Activated naive CD8-positive, alpha-beta T cell treated with anti-CD3 and anti-CD28 coated beads, Interleukin-2, amount 50 U/mL, for 24 hours (primary cell): ENCODE measurements around the gene NGEF.
A peak's percentile ranks its signal among the peaks of the same experiment; 100 is the strongest.
"Not testable (repeated sequence)": the region's sequence is repeated elsewhere in the genome, so short reads cannot be mapped to it uniquely, and the experiment has no call there.

Experiments
- ATAC-seq: fragments of 150-1000 bp; cut with Tn5 transposase; one replicate; pipeline ENCODE4 v1.10.0; 2021
- DNase-seq: peaks from one replicate; pipeline ENCODE4 v3.0.0; 2021
- H3K27ac Mint-ChIP-seq: one replicate; pipeline ENCODE4 v1.8.0; 2021; ENCODE audit warnings: mild to moderate bottlenecking, mixed read lengths
- H3K27me3 Mint-ChIP-seq: one replicate; pipeline ENCODE4 v1.8.0; 2021; ENCODE audit warnings: mixed read lengths
- H3K36me3 Mint-ChIP-seq: one replicate; pipeline ENCODE4 v1.8.0; 2021; ENCODE audit warnings: low read depth, mixed read lengths
- H3K4me1 Mint-ChIP-seq: one replicate; pipeline ENCODE4 v1.8.0; 2021; ENCODE audit warnings: mixed read lengths
- H3K4me3 Mint-ChIP-seq: one replicate; pipeline ENCODE4 v1.8.0; 2021; ENCODE audit warnings: mild to moderate bottlenecking, moderate library complexity, mixed read lengths
- H3K9me3 Mint-ChIP-seq: one replicate; pipeline ENCODE4 v1.8.0; 2021; ENCODE audit warnings: mixed read lengths

Gene NGEF

GRCh38 chr2:232907718-232908085 is 105.4 kb downstream of the NGEF start:
- DNase-seq, H3K4me1 Mint-ChIP-seq, H3K4me3 Mint-ChIP-seq, ATAC-seq, H3K36me3 Mint-ChIP-seq, H3K27ac Mint-ChIP-seq: not testable (repeated sequence)
- Mint-ChIP-seq H3K27me3 (peaks cover 27% of the 10 kb centered on the region), H3K9me3 (peaks cover 17% of the 10 kb centered on the region)

GRCh38 chr2:232906867-232907717 is 106.0 kb downstream of the NGEF start:
- not testable (repeated sequence) for H3K4me3 Mint-ChIP-seq, H3K36me3 Mint-ChIP-seq, H3K27ac Mint-ChIP-seq, DNase-seq, ATAC-seq, H3K4me1 Mint-ChIP-seq
- H3K9me3 Mint-ChIP-seq: peaks cover 11% of the 10 kb centered on the region
- H3K27me3 Mint-ChIP-seq: peaks cover 25% of the 10 kb centered on the region

GRCh38 chr2:232903989-232904388 is 109.1 kb downstream of the NGEF start:
- DNase-seq (no peak), ATAC-seq (no peak)
- Mint-ChIP-seq H3K27ac (no peak overlapping the region), H3K4me3 (no peak overlapping the region), H3K27me3 (peaks cover 9% of the 10 kb centered on the region), H3K9me3 (no peaks in the 10 kb centered on the region), H3K4me1 (peaks cover 6% of the 10 kb centered on the region), H3K36me3 (no peaks in the 10 kb centered on the region)

DNA sequence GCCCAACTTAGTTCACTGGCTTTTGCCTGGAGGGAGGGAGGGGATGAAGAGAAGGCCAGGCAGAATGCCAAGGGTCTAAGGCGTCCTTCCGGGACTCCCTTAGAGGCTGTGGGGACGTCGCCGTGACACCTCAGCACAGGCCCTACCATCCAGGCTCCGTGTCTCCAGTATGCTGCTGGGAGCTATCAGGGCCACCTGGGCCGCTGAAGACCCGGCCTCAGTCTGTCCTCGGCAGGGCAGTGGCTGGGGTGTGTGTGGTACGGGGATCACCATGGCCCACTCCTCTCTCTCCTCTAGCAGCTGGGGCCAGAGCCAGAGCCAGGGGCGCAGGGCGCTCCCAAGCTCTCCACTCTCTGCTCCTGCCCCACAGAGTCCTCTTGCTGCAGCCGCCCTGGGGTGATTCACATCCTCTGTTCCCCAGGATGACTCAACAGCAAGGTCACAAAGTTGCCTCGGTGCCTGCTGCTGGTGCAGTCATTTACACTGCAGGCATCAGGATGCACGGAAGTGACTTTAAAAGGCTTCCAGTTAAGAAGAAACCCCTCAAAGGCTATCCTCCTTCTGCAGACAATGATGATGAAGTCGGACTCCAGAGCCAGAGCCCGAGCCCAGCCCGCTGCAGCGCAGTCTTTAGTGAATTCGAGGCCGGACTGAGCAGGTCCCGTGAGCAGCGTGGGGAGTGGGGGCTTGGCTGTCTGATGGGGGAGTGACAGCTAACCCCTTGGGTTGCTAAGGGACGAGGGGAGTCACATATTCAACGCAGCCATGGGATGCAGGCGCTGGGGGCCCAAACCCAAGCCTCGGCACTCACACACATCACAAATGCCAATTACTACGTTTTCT is 111.1 kb downstream of the NGEF start:
- no peaks in the 10 kb centered on the region for H3K36me3 Mint-ChIP-seq
- peaks cover 6% of the 10 kb centered on the region for H3K4me1 Mint-ChIP-seq
- DNase-seq (peak; percentile 50), ATAC-seq (peak; percentile 87)
- H3K27me3 Mint-ChIP-seq: peaks cover 7% of the 10 kb centered on the region
- no peak overlapping the region for H3K4me3 Mint-ChIP-seq
- no peak overlapping the region for H3K27ac Mint-ChIP-seq
- H3K9me3 Mint-ChIP-seq: no peaks in the 10 kb centered on the region

DNA sequence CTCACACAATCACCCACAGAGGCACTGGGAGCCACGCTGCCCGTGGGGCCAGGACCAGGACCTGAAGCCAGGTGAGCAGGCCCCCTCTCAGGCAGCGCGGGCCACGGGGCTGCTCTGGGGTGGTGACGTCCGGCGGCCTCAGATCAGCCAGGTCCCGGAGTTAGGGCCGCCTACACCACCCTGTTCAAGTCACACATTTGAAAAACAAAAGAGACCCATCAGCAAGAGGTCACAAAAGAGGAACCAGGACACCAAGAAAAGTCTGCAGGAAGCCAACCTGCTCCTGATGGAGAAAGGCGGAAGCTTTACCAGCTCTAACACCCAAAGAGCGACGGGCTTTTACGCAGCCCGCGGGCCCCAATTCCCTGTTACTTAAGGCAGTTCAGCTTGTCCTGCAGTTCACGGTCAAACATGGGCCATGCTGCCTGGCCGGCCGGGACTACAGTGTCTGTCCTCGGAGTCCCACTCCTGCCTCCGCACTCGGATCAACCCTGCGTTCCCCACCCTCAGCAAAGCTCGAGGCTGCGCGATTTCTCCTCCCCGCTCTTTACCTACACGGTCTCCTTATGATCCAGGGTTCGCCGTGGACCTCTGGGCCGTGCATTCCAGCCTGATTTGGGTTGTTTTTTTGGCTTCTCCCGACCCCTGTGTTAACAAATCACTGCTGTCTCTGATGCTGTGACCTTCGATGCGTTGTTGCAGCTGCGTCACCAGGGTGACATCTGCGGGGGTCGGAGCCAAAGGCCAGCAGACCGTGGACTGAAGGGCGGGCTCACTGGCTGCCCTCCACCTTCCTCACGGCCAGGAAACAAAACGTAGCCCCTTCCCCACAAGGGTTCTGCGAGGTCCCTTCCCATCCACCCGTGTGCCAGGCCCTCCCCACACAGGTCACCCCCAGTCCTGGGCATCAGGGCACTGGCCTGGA is 112.0 kb downstream of the NGEF start:
- Mint-ChIP-seq H3K9me3 (no peaks in the 10 kb centered on the region), H3K4me3 (no peak overlapping the region), H3K36me3 (no peaks in the 10 kb centered on the region), H3K27me3 (peaks cover 7% of the 10 kb centered on the region), H3K4me1 (peaks cover 8% of the 10 kb centered on the region), H3K27ac (peak overlapping the region; percentile 31)
- no peak for DNase-seq
- ATAC-seq: no peak

DNA sequence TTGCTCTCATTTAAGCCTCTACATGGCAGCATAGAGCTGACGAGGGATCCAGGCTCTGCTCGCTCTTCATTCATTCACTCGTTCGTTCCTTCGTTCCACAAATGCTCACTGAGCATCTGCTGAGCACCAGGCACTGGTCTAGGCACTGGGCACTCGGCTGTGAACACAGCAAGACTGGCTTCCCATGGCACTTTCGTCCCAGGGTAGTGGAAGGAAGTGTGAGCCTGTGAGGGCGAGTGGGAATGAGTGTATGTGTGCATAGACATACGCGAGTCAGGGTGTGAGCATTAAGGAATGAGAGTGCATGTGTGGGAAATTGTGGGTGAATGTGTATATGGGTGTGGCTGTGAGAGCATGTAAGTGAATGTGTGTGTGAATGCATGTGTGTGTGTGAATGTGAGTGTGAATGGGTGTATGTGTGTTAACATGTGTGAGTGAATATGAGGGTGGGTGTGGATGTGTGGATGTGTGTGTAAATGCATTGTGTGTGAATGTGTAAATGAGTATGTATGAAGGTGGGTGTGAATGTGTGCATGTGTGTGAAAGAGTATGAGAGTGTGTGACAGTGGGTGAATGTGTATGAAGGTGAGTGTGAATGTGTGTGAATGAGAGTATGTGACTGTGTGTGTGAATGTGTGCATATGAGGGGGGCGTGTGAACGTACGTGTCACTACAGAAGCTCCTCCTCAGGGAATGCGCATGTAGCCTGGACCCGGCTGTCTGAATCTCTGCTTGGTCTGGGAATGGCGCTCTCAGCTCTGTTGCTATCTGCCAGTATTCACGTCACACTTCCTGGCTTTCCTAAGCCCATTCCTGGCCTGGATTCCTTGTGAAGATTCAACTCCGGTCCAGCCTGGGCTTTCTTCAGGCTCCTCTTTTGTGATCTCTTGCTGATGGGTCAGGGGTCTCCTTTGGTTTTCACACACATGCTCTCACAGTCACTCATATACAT is 114.2 kb downstream of the NGEF start:
- Mint-ChIP-seq H3K36me3 (no peaks in the 10 kb centered on the region), H3K9me3 (no peaks in the 10 kb centered on the region), H3K4me1 (peaks cover 10% of the 10 kb centered on the region), H3K27ac (no peak overlapping the region), H3K4me3 (no peak overlapping the region), H3K27me3 (peaks cover 11% of the 10 kb centered on the region)
- DNase-seq (no peak), ATAC-seq (no peak)

- Mint-ChIP-seq H3K36me3 (no peaks in the 10 kb centered on the region), H3K4me1 (peaks cover 10% of the 10 kb centered on the region), H3K27me3 (peaks cover 9% of the 10 kb centered on the region), H3K27ac (no peak overlapping the region), H3K4me3 (peak overlapping the region; percentile 9), H3K9me3 (no peaks in the 10 kb centered on the region)
- peak; percentile 82 for ATAC-seq
- peak; percentile 51 for DNase-seq
Measured at GRCh38 chr2:232897598-232898408, 115.3 kb downstream of the NGEF start.

DNA sequence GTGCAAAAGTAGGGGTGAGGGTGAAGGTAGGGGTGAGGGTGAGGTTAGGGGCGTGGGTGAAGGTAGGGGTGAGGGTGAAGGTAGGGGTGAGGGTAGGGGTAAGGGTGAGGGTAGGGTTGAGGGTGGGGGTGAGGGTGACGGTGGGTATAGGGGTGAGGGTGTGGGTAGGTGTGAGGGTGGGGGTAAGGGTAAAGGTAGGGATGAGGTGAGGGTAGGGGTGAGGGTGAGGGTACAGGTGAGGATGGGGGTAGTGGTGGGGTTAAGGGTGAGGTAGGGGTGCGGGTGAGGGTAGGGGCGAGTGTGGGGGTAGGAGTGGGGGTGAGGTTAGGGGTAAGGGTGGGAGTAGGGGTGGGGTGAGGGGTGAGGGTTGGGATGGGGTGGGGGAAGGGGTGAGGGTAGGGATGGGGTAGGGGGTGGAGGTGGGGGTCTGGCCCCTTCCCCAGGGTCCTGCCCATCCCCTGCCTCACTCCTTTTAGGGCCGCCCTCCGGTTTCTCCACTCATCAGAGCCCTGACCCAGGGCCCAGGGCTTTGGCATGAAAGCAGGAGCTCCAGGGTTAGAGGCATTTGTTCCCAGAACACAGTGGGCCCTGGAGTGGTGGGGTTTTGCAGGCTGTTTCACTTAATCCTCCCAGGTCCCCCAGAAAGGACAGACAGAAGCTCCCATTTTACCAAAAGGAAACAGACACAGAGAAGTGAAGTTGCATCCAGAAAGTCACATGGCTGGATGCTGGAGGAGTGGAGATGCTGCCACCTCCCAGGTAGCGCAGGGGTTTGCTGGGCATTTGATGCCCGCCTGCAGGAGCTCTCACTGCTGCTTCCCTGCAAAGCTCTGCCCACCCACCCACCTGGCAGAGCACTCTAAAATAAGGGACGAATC is 116.1 kb downstream of the NGEF start:
- DNase-seq (no peak), ATAC-seq (no peak)
- Mint-ChIP-seq H3K4me1 (peaks cover 7% of the 10 kb centered on the region), H3K36me3 (no peaks in the 10 kb centered on the region), H3K27me3 (peaks cover 10% of the 10 kb centered on the region), H3K9me3 (no peaks in the 10 kb centered on the region), H3K4me3 (peak overlapping the region; percentile 9), H3K27ac (no peak overlapping the region)

DNA sequence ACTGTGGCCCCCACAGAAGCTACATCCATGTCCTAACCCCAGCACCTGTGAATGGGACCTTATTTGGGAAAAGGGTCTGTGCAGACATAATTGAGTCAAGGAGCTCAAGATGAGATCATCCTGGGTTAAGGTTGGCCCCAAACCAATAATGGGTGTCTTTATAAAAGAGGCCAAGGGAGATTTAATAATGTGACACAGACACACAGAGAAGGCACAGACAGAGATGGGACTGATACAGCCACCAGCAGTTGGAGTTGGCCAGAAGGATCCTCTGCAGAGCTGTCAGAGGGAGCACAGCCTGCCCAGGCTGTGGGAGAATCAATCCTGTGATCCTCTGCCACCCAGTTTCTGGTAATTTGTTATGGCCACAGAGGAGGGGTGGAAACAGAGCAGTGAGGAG is 116.9 kb downstream of the NGEF start:
- Mint-ChIP-seq H3K27ac (peak overlapping the region; percentile 60), H3K36me3 (no peaks in the 10 kb centered on the region)

DNA sequence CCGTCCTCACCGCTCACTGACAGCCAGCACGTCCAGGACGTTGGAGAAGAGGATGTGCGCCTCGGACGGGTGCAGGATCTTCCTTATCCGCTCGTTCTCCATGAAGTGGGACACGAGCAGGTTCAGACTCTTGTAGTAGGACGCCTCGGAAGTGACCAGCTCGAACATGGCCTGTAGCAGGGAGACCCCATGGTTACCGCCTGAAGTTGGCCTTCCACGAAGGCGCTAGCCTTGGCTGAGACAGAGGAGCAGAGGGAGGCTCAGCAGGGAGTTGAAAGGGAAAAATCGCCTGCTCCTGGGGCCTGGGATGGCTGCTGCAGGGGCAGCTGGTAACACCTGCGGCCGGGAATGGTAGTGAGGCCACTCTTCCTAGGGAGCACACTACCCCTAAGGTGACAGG is 118.3 kb downstream of the NGEF start:
- ATAC-seq (no peak), DNase-seq (no peak)
- peaks cover 4% of the 10 kb centered on the region for H3K4me1 Mint-ChIP-seq
- H3K27ac Mint-ChIP-seq: no peak overlapping the region
- no peaks in the 10 kb centered on the region for H3K9me3 Mint-ChIP-seq
- no peaks in the 10 kb centered on the region for H3K36me3 Mint-ChIP-seq
- H3K27me3 Mint-ChIP-seq: peaks cover 24% of the 10 kb centered on the region
- no peak overlapping the region for H3K4me3 Mint-ChIP-seq

More for the DNA sequence above, 116.9 kb downstream of the NGEF start:
- DNase-seq (no peak), ATAC-seq (no peak)
- Mint-ChIP-seq H3K27me3 (peaks cover 15% of the 10 kb centered on the region), H3K9me3 (no peaks in the 10 kb centered on the region), H3K4me3 (no peak overlapping the region), H3K4me1 (peaks cover 4% of the 10 kb centered on the region)

GRCh38 chr2:232894251-232894650 is 118.8 kb downstream of the NGEF start:
- H3K4me3 Mint-ChIP-seq: no peak overlapping the region
- DNase-seq (no peak), ATAC-seq (no peak)
- H3K9me3 Mint-ChIP-seq: no peaks in the 10 kb centered on the region
- H3K27ac Mint-ChIP-seq: no peak overlapping the region
- H3K4me1 Mint-ChIP-seq: peaks cover 4% of the 10 kb centered on the region
- no peaks in the 10 kb centered on the region for H3K36me3 Mint-ChIP-seq
- peaks cover 24% of the 10 kb centered on the region for H3K27me3 Mint-ChIP-seq

- no peak for DNase-seq
Measured at GRCh38 chr2:232893834-232894233, 119.2 kb downstream of the NGEF start.

More at GRCh38 chr2:232893834-232894233, 119.2 kb downstream of the NGEF start:
- no peak overlapping the region for H3K27ac Mint-ChIP-seq
- H3K9me3 Mint-ChIP-seq: no peaks in the 10 kb centered on the region
- H3K4me3 Mint-ChIP-seq: no peak overlapping the region
- H3K27me3 Mint-ChIP-seq: peaks cover 24% of the 10 kb centered on the region
- ATAC-seq: no peak
- peaks cover 4% of the 10 kb centered on the region for H3K4me1 Mint-ChIP-seq
- H3K36me3 Mint-ChIP-seq: no peaks in the 10 kb centered on the region
